Measurements from ENCODE around the gene SIK3.

GRCh38 chr11:116829525-116830183 lies 268.6 kb downstream of the SIK3 start, which contains the start of gene APOC3:
- TF ChIP-seq CTCF (IDR thresholded peaks at IDR 0.05) (no peak), ZFX (IDR thresholded peaks at IDR 0.05; ENCODE audit: borderline replicate concordance) (no peak)
